Measurements from ENCODE around the gene RAD51.
"Not testable (repeated sequence)": the region's sequence is repeated elsewhere in the genome, so short reads cannot be mapped to it uniquely, and the experiment has no call there.

RAD51 gene

DNA sequence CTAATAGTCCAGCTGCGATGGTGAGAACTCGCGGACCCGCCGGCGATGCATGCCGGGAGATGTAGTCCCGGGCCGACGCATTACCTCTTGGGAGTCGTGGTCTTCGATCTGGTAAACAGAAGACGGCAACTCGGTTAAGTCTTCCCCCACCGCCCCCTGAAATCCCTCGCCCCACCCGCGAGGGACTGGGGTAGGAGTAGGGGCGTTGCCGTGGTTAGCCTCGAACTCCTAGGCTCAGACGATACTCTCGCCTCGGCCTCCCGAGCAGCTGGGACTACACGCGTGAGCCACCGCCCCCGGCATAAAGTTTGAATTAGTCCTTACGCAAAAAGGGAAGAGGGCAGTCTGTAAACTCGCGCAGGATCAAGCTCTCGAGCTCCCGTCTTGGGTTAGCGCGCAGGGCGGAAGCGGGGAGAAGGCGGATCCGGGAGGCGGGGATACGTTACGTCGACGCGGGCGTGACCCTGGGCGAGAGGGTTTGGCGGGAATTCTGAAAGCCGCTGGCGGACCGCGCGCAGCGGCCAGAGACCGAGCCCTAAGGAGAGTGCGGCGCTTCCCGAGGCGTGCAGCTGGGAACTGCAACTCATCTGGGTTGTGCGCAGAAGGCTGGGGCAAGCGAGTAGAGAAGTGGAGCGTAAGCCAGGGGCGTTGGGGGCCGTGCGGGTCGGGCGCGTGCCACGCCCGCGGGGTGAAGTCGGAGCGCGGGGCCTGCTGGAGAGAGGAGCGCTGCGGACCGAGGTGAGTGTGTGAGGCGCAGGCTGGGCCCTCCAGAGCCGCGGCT, at the start of gene RAD51:
Gene RAD51 (plus strand): TSS at position 487 of the 781 bp plus-strand sequence. CDS start 3,585 bp downstream, outside the sequence.
- peak; percentile 78 for DNase-seq

DNA sequence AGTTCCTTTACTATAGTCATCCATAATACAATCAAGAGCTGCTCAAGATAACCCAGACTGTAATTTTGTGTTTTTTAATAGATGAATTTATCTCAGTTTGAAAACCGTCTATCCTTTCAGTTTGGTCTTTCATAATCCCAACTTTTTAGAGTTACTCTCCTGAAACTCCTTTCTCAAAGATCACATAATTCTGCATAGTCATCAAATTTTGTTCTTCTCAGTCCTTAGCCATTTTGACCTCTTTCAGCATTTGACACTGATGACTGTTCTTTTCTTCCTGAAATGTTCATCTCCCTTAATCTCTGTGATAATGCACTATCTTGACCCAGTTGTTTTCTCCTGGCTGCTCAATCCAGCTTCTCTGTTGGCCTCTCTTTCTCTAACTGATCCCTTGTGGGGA, 47.5 kb upstream of the RAD51 start:
- DNase-seq: no peak

DNA sequence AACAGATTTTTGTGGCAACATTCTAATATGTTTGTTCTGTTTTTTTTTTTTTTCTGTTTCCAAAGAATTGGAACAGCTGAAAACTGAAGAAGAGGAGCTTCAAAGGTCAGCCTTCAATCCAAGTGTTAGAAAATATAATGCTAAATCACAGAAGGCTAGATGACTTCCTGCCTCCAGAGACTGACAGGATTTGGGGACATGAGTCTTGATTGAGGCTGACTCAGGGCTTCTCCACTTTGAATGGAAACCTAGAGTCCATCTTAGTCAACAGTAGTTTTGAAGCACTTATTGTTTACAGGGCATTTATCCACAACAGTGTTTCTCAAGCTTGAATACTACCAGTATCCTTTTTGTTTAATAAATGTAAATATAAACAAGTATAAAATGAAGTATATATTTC, 44.5 kb upstream of the RAD51 start:
- DNase-seq: no peak

DNA sequence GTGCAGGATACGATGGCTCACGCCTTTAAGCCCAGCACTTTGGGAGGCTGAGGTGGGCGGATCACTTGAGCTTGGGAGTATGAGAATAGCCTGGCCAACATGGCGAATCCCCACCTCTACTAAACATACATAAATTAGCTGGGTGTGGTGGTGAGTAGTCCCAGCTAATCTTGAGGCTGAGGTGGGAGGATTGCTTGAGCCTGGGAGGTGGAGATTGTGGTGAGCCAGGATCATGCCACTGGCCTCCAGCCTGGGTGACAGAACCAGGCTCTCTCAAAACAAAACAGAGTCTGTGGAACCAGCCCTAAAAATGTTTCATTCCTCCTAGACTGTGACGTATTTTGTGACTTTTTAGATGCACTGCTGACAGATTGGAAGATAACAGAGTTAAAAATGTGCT, 34.3 kb upstream of the RAD51 start:
- no peak for DNase-seq

DNA sequence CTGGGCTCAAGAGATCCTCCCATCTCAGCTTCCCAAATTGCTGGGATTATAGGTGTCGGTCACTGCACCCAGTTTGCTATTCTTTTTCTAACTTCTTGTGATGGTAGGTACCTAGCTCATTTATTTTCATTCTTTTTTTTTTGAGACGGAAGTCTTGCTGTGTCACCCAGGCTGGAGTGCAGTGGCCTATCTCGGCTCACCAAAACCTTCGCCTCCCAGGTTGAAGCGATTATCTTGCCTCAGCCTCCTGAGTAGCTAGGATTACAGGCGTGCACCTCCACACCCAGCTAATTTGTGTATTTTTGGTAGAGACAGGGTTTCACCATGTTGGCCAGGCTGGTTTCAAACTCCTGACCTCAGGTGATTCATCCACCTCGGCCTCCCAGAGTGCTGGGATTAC, 30.1 kb upstream of the RAD51 start:
- no peak for DNase-seq

DNA sequence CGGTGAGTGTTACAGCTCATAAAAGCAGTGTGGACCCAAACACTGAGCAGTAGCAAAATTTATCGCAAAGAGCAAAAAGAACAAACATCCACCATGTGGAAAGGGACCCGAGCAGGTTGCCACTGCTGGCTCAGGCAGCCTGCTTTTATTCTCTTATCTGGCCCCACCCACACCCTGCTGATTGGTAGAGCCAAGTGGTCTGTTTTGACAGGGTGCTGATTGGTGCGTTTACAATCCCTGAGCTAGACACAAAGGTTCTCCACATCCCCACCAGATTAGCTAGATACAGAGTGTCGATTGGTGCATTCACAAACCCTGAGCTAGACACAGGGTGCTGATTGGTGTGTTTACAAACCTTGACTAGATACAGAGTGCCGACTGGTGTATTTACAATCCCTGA, 18.7 kb upstream of the RAD51 start:
- not testable (repeated sequence) for DNase-seq

GRCh38 chr15:40676906-40677305, 18.1 kb upstream of the RAD51 start:
- DNase-seq: not testable (repeated sequence)

- no peak for DNase-seq
Observed at GRCh38 chr15:40680151-40680550, 14.8 kb upstream of the RAD51 start.

GRCh38 chr15:40680959-40681358, 14.0 kb upstream of the RAD51 start:
- DNase-seq: not testable (repeated sequence)

- DNase-seq: no peak
Observed at GRCh38 chr15:40684381-40684780, 10.6 kb upstream of the RAD51 start.

GRCh38 chr15:40685376-40685775, 9.6 kb upstream of the RAD51 start:
- no peak for DNase-seq

- DNase-seq: no peak
Observed at GRCh38 chr15:40688932-40689799, 5.8 kb upstream of the RAD51 start.

GRCh38 chr15:40691737-40692136, 3.2 kb upstream of the RAD51 start:
- no peak for DNase-seq

- DNase-seq: no peak
Observed at GRCh38 chr15:40693904-40694687, 878 bp upstream of the RAD51 start.

- peak; percentile 20 for DNase-seq
Observed at GRCh38 chr15:40695469-40695890, 506 bp downstream of the RAD51 start.

DNA sequence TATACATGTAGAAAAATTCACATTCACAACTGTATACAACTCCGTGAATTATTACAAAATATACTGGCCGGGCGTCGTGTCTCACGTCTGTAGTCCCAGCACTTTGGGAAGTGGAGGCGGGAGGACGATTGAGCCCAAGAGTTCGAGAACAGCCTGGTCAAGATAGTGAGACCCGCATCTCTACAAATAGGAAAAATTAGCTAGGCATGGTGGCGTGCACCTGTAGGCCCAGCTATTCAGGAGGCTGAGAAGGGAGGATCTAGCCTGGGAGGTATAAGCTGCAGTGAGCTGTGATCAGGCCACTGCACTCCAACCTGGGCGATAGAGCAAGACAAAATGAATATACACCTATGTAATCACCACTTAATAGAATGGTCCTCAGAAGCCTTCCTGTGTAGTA, 1.3 kb downstream of the RAD51 start:
- DNase-seq: no peak

GRCh38 chr15:40697916-40698315, 2.9 kb downstream of the RAD51 start:
- DNase-seq: no peak

- no peak for DNase-seq
Observed at GRCh38 chr15:40702077-40702476, 7.1 kb downstream of the RAD51 start.

- DNase-seq: no peak
Observed at GRCh38 chr15:40706121-40706520, 11.1 kb downstream of the RAD51 start.

DNA sequence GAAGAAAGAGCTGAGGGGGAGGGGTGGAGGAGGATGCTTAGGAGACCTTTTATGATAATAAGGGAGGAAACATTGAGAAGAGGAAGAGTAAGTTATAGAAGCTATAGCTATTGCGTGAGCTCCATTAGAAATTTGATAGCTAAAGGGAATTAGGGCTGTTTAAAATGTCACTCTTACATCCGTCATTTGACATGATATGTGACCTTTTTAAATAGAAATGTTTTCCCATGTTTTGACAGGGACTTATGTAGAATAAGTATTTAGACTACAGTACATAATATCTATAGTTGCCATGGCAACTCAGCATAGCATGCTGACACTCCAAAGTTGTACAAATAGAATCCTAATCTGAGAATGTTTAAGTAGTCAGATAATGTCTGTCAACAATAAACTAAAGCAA, 19.2 kb downstream of the RAD51 start:
- DNase-seq: no peak

DNA sequence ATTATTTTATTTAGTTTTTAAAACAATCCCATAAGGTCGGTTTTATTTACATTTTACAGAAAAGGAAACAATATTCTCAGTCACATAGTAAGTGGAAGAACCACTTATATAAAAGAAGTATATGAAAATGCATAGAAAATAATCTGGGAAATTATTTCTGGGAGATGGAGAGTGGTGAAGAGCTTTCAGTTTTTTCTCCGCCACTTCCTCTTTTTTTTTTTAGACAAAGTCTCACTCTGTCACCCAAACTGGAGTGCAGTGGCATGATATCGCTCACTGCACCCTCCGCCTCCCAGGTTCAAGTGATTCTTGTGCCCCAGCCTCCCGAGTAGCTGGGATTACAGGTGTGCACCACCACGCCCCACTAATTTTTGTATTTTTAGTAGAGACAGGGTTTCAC, 21.2 kb downstream of the RAD51 start:
- no peak for DNase-seq

DNA sequence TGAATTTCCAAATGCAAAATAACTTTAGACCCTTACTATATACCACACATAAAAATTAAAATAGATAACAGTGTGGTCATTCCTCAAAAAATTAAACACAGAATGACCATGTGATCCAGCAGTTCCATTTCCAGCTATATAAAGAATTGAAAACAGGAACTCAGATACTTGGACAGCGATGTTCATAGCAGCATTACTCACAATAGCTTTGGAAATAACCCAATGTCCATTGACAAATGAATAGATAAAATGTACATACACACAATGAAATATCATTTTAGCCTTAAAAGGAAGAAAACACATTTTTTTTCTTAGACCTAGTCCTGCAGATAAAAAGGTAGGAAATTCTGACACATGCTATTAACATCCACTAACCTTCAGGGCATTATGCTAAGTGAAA, 26.7 kb downstream of the RAD51 start:
- DNase-seq: no peak

GRCh38 chr15:40722354-40722753, 27.4 kb downstream of the RAD51 start:
- DNase-seq: no peak

All from 8988T (cell line).